Stimulated activated naive CD4-positive, alpha-beta T cell treated with Interleukin-2 at 50 U/mL for 16 hours (primary cell): Measurements from ENCODE around the gene ACSF3.

ENCODE experiments used
- DNase-seq: peaks from one replicate; lab custom pipeline; 2025; lab: John Stamatoyannopoulos, UW

The ACSF3 gene

GRCh38 chr16:89201439-89202377 is 108.1 kb downstream of the ACSF3 start:
- peak; percentile 65 for DNase-seq

- DNase-seq = no peak
Observed at GRCh38 chr16:89202422-89203215, 109.0 kb downstream of the ACSF3 start.
